ENCODE measurements around the gene ANO9.
"Not testable (repeated sequence)": the region's sequence is repeated elsewhere in the genome, so short reads cannot be mapped to it uniquely, and the experiment has no call there.

Gene ANO9

DNA sequence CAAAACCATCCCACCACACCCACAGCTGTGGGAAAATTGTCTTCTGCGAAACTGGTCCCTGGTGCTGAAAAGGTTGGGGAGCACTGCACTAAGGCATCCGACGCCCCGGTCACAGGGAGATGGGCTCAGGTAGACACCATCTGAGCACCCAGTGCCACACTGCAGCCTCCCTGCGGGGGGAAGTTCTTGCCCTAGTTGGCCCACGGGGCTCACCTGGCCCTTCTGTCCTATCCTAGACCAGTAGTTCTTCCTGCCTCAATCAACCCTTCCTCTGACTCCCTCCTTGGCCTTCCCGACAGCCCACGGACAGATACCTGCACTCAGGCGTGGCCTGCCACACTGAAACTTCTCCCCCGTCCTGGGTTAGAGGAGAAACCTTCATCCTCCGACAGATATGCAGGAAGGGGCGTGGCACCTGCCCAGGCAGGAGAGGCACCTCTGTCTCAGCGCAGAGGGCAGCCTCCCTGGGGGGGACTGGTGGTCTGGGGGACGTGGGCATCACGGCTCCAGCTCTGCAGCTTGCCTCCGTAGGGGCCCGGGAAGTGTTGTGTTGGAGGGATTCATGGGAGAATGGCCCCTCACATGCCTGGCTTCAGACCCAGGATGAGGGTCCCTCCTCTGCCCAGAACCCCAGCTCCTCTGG, 4.5 kb downstream of the ANO9 start:
- DNase-seq (ENCODE audit: low read depth in 2 of 2, low spot score in 1 of 2), result no peak

DNA sequence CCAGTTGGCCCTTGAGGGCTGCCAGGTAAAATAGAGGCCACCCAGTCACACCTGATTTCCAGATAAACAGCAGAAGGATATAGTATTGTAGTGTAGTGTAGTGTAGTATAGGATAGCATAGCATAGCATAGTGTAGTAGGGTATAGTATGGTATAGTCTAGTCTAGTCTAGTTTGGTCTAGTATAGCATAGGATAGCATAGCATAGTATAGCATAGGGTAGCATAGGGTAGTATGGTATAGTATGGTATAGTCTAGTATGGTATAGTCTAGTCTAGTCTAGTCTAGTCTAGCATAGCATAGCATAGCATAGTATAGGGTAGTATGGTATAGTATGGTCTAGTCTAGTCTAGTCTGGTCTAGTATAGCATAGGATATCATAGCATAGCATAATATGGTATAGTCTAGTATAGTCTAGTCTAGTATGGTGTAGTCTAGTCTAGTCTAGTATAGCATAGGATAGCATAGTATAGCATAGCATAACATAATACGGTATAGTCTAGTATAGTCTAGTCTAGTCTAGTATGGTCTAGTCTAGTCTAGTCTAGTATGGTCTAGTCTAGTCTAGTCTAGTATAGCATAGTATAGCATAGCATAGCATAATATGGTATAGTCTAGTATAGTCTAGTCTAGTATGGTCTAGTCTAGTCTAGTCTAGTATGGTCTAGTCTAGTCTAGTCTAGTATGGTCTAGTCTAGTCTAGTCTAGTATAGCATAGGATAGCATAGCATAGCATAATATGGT, 6.6 kb downstream of the ANO9 start:
- not testable (repeated sequence) for DNase-seq (ENCODE audit: low read depth in 2 of 2, low spot score in 1 of 2)

DNA sequence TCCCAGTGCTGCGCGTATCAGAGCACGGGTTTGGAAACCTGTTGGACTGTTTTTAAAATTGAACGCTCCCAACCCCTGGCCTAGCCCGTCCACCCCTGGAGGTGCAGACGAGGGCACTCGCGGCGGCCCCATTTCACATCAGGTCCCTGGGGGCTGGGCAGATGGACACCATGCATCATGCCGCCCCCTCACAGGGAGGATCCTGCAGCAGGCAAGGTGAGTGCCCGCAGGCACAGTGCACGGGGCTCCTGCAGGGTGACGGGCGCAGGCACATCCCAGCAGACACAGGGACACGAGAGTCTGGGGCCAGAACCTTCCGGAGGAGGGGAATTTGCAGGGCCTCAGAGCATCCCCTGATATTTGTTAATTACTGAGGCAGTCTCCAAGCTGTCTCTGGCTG, 7.3 kb downstream of the ANO9 start:
- no peak for DNase-seq (ENCODE audit: low read depth in 2 of 2, low spot score in 1 of 2)

DNA sequence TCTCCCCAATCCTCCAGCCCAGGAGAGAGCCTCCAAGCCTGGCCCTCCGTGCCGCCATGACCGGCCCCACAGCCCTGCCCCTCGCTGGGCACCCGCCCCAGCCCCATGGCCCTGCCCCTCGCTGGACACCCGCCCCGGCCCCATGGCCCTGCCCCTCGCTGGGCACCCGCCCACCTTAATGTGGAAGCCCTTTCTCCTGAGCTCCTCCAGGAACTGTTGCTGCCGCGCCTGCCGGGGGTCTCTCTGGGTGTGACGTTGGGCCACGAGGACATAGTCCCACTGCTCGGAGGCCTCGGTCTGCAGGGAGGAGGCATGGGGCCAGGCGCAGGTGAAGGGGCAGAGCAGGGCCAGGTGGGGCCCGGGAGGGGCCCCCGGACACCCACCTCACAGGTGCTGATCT, 8.2 kb downstream of the ANO9 start:
- no peak for DNase-seq (ENCODE audit: low read depth in 2 of 2, low spot score in 1 of 2)

DNA sequence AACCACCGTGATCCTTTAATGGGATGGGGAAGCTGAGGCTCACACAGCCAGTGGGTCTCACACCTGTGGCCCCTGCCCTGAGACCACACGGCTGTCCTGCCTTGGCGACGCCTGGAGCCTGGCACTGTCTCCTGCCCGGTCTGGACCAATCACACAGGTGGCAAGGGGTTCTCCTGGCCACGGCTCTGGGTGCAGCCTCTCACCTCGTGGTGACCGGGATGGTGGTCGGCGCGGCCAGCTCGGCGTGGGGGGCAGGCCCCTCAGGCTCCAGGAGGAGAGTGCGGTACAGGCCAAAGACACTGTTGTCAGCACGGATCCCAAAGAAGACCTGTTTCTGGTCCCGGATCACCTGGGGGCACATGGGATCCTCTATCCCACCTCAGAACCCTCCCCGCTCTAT, 8.7 kb downstream of the ANO9 start:
- DNase-seq (ENCODE audit: low read depth in 2 of 2, low spot score in 1 of 2), result no peak

DNA sequence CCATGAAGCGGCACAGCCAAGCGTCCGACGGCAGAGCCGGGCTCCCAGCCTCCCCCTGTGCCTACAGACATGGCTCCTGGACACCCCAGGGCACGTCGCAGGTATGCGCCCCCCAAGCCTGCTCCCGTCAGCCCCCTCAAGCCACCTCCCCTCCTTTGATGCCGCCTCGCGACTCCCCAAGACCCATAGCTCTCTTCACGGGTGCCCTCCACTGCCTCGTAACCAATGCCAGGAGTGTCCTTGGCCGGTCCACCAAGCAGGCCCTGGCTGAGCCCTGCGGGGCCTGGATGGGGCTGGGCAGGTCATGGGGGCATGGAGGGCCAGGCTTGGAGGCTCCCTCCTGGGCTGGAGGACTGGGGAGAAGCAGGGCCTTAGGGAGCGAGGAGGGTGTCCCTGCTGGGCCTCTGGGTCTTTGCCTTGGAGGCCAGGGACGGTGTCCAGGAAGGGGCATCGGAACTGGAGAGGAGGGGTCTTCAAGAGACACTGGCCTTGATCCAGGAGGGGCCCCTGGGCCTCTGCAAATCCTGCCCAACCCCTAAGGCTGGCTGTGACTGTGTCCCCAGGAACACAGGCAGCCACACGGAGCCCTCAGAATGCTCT, 9.2 kb downstream of the ANO9 start:
- DNase-seq (ENCODE audit: low read depth in 2 of 2, low spot score in 1 of 2), result no peak

DNA sequence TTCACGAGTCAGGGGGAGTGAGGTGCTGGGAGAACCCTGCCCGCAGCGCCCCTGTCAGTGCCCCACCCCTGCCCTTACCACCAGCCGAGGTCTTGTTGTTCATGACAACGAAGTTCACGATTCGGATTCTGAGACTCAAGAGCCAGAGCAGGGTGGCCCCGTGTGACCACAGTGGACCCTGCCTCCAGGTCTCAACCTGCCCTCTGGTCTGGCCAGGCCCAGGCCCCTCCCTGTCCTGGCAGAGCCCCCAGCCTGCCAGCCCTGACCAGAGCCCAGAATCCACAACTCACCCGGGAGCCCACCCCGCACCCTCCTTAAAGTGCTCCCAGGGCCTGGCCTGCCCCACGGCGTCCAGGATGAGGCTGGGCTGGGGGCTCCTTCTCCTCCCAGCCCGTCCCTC, 9.9 kb downstream of the ANO9 start:
- no peak for DNase-seq (ENCODE audit: low read depth in 2 of 2, low spot score in 1 of 2)

DNA sequence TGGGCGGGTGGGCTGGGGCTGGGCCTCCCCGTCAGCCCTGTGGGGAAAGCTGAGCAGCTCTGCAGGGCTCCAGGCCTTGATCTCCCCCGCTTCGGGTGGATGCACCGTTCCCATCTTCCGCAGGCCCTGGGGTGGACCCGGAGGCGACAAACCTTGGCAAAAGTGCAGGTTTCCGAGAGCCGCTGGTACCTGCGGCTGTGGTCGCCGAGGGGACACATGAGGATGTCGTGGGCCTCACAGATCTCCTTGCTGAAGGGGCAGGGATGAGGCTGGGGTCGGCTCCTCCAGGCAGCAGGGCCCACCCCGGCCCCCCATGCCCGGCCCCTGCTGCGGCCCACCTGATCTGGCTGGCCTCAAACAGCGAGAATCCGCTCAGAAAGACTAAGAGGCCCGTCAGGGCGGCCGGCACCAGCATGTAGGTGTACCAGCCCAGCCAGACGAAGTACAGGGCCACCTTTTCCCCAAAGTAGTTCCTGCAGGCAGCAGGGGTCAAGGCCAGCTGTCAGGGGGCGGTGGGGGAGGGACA, 11.8 kb downstream of the ANO9 start:
- DNase-seq (ENCODE audit: low read depth in 2 of 2, low spot score in 1 of 2), result no peak

DNA sequence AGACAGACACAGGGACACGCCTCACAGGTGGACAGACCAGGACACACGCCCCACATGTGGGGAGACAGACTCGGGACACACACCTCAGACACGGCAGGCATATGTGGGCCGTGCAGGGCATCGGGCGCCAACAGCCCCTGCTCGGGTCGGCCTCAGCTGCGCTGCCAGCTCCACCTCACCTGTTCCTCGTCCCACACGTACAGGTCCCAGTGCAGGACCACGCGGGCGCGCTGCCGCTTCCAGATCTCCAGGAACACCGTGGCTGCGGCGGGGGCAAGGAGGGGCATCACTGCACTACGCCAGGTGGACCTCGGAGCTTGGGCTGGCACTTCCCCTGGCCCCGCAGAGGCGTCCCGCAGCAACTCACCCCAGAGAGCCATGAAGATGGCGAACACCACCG, 12.4 kb downstream of the ANO9 start:
- DNase-seq (ENCODE audit: low read depth in 2 of 2, low spot score in 1 of 2), result no peak

DNA sequence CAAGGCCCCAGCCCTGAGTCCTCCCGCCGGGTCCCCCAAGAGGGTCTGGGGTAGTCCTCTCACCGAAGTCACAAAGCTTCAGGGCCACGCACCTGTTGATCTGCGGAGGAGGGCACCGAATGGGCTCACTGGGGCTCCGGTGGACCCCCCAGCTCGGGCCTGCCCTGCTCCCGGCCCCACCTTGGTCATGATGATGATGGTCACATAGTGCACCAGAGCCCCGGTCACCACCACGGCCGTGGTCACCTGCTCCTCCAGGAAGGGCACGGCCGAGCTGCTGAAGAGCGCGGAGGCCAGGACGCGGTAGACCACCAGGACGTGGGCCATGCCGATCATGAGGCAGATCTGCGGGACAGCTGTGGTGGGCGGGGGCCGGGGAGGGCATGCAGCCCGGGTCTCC, 13.5 kb downstream of the ANO9 start:
- DNase-seq (ENCODE audit: low read depth in 2 of 2, low spot score in 1 of 2), result no peak

DNA sequence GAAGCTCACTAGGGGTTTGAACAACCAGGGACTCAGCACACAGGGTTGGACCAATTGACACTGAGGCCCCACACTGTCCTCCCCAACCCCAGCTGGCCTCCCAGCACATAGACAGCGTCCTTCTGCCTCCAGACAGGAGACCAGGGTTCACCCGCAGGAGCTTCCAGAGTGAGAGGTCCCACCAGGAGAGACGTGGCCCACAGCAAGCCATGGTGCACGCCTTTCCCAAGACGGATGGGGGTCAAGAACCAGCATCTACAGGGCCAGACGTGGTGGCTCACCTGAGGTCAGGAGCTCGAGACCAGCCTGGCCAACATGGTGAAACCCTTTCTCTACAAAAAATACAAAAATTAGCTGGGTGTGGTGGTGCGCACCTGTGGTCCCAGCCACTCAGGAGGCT, 15.0 kb downstream of the ANO9 start:
- DNase-seq (ENCODE audit: low read depth in 2 of 2, low spot score in 1 of 2), result no peak

DNA sequence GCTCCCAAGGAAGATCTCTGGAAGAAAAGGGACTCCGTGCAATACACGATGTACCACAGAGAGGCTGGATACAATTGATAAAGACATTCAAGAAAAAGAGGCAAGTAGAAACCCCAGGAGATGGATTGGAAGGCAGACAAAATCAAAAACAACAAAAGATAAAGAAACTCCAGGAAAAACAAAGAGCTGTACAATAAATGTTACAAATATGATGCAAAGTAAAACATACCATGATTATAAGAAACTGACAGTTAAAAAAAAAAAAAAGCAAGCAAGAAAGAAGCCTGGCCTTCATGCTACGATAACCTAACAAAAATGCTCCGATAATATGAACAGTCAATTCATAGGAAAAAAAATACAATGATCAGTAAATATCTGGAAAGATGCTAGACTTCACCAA, 16.5 kb downstream of the ANO9 start:
- no peak for DNase-seq (ENCODE audit: low read depth in 2 of 2, low spot score in 1 of 2)

DNA sequence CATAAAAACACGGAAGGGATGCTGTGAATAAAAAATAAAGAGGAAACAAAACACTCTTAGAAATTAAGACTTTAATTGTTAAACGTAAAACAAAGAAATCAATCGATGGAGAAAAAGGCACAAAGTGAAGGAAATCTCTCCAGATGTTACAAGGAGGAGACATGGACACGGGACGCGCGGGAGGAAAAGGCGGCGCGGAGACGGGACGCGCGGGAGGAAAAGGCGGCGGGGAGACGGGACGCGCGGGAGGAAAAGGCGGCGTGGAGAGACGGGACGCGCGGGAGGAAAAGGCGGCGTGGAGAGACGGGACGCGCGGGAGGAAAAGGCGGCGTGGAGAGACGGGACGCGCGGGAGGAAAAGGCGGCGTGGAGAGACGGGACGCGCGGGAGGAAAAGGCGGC, 17.0 kb downstream of the ANO9 start:
- not testable (repeated sequence) for DNase-seq (ENCODE audit: low read depth in 2 of 2, low spot score in 1 of 2)

DNA sequence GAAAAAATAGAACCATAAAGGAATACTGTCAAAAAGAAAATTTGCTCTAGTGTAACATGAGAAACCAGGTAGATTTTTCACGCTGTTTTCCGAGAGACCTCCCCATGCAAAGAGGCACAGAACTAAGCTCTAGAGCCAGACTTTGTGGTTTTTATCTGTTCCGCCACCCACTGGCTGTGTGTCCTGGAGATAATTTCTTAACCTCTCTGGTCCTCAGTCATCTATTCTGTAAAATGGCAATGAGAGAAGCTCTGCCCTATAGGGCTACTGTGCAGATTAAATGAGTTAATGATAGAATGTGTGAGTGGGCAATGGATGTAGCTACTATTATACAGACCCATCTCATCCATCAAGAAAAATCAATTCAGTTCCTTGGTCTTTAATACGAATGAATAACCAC, 17.6 kb downstream of the ANO9 start:
- no peak for DNase-seq (ENCODE audit: low read depth in 2 of 2, low spot score in 1 of 2)

DNA sequence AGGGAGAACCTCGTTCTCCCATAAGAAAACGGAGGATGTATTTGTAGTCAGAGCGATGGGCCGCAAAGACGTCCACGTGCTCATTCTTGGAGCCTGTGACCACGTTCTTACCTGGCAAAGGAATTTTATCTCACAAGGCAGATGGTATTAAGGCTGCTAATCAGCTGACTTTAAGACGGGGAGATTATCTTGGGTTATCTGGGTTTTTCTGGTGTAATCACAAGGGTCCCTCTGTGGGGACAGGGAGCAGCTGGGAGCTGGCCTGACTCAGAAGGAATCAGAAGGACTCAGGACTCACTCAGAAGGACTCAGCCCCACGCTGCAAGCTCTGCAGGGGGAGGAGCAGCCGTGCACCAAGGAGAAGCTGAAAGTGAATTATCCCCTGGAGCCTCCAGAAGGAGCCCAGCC, 19.6 kb downstream of the ANO9 start:
- DNase-seq (ENCODE audit: low read depth in 2 of 2, low spot score in 1 of 2), result no peak

DNA sequence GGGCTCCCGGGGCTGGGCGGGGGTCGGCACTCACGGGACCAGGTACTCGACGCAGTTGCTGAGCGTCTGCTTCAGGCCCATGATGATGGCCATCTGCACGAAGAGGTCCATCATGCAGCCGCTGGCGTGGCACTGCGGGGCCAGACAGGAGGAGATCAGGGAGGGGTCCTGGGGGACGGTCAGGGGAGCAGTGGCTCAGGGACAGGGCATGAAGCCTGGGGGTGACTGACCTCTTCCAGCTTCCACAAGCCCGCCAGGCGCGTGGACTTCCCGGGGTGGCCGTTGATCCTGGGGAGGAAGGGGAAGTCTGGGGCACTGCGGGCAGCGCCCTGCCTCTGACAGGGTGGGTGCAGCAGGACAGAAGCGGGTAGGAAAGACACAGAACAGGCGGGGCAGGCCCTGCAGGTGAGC, 20.9 kb downstream of the ANO9 start:
- no peak for DNase-seq (ENCODE audit: low read depth in 2 of 2, low spot score in 1 of 2)

DNA sequence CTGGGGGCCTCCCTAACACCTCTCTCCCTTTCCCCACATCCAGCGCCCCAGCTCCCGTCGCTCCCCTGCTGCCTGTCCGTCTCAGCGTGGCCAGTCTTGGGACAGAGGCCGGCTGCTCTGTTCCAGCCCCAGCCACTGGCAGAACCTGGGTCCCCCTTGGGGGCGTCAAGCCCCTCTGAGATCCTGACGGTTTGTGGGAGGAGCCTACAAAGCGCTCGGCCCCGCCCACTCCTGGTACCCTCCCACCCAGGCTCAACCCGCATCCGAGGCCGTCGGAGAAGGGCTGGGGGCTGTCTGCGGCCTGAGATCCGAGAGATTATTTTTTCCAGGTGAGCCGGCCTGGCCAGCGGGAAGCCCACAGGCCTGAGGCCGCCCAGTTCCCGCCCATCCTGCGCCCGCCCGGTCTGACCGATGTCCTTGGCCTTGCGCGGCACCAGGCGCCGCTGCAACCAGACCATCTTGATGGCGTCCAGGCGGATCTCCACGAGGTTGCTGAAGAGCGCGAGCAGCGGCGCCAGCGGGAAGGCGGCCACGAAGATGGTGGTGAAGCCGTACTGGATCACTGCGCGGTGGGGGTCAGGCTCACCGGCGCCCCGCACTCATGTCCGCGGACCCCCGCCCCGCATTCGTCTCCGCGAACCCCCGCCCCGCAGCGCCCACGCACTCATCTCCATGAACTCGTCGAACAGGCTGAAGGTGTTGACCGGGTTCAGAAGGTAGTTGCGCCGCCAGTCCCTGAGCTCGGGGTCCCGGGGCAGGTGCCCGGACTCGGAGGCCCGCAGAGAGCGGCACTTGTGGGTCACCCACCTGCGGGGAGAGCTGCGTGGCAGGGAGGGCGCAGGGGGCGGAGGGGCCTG, 21.5 kb downstream of the ANO9 start:
- no peak for DNase-seq (ENCODE audit: low read depth in 2 of 2, low spot score in 1 of 2)

DNA sequence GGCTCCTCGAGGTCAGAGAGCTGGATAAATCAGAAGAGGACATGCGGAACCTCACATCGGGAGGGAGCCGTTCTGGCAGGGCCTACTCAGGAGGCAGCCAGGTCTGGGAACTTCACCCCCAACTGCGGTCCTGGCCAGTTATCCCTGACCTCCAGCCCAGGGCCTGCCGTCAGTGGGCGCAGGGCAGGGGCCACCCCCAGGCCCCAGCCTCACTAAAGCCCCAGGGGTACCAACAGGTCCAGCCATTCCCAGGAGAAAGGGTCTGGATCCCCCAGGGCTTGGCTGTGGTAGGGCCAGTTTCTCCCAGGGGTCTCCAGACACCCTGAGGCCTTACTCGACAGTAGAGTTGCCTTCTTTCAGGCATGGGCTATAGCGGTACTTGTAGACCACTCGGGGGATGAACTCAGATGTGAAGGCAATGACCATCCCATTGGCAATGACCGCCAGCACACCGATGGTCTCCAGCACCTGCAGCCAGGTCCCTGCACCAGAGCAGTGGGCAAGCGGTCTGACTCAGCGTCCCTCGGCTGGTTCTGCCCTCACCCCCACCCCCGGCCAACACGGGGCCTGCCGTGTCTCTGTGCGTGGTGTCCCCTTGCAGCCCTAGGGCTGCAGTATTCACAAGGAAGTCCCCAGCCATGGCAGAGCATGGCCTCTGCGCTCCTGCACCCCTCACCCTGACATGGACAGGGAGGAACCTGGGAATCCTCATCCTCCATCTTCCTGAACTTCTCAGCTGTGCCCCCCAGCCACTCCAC, 22.4 kb downstream of the ANO9 start:
- DNase-seq (ENCODE audit: low read depth in 2 of 2, low spot score in 1 of 2), result no peak

DNA sequence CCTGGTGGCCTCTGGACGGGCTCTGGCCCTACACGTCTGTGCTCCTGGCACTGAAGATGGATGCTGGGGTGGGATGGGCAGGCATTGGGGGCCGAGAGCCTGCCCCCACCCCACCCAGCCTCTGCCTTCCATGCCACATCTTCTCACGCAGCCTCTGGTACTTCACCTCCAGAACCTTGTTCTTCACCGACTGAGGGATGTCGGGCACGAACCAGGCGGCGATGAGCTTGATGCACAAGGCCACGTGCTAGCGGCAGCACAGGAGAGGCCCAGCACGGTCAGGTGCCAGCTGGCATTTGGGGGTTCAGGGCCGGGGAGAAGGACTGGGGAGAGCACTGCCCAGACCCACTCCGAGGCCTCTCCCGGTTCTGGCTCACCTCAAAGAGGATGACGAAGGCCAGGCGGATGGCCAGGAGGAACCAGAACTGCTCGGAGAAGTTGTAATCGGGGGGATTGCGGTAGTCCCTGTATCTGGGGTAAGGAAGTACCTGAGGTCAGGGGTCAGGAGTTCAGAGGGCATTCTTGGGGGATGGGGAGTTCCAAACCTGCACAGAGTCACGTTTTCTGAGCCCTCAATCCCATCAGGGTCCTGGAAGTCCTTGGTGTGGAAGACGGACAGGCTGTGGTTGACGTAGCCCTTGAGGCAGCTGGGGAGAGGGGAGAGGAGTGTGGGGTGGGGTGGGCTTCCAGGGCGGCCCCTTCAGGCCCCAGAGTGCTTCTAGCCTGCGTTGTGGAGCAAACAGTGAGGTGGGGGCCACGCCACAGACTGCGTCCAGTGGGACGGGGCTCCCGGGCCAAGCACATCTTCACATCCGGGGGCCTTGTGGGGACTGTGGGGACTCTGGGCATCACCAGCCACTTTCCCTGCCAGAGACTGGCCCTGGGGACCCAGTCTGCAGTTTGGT, 23.2 kb downstream of the ANO9 start:
- DNase-seq (ENCODE audit: low read depth in 2 of 2, low spot score in 1 of 2), result no peak

Measured in stimulated activated CD8-positive, alpha-beta memory T cell treated with anti-CD3 and anti-CD28 coated beads, Interleukin-4, amount 100 ng/mL, for 4 hours (primary cell).